ENCODE data around the gene GLOD5.
"Not testable (repeated sequence)": the region's sequence is repeated elsewhere in the genome, so short reads cannot be mapped to it uniquely, and the experiment has no call there.

Gene GLOD5

GRCh38 chrX:48794911-48795515 lies 33.5 kb downstream of the GLOD5 start:
- DNase-seq, result no peak

GRCh38 chrX:48798318-48798717 lies 36.8 kb downstream of the GLOD5 start:
- DNase-seq, result no peak

- no peak for DNase-seq
These were observed 39.2 kb downstream of the GLOD5 start for GRCh38 chrX:48800574-48801279.

GRCh38 chrX:48801280-48802088 lies 39.9 kb downstream of the GLOD5 start, which contains the start of gene HDAC6:
Gene HDAC6, plus strand, starts transcription at chrX:48802067. Its CDS starts 626 bp downstream, at chrX:48802693.
- DNase-seq, result peak; percentile 97

- DNase-seq, result no peak
These were observed 40.8 kb downstream of the GLOD5 start for GRCh38 chrX:48802089-48802904.

GRCh38 chrX:48802905-48803200 lies 41.3 kb downstream of the GLOD5 start:
- DNase-seq, result no peak

- no peak for DNase-seq
These were observed 44.5 kb downstream of the GLOD5 start for GRCh38 chrX:48806081-48806480.

DNA sequence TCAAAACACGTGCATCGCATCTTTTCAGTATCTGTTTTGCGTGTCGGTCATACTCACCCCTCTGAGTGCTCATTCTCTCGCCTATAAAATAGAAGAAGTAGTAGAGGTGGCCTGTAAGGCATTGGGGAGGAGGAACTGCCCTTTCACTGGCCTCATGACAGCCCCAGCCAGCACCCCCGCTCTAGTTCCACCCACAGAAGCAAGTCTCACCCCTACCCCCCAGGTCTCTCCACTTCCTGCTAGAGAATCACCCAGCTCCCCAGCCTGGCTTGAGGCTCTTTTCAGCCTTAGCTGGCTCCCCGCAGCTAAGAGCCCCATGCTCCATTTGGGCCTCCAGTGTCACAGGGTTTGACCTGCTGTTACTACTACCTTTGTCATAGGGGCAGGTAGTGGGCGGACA lies 52.1 kb downstream of the GLOD5 start:
- no peak for DNase-seq

DNA sequence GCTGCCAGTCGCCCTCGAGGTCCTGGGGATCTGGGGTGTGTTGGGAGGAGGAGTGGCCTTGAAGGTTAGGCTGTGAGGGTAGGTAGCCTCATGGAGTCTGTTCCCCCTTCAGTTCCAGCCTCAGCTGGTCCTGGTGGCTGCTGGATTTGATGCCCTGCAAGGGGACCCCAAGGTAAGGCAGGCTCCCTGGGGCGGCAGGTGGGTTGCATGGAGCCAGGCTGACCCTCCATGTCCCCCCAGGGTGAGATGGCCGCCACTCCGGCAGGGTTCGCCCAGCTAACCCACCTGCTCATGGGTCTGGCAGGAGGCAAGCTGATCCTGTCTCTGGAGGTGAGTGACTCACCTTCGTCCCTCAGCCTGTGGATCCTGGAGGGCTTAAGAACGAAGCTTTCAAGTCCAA lies 53.2 kb downstream of the GLOD5 start:
- DNase-seq, result no peak

DNA sequence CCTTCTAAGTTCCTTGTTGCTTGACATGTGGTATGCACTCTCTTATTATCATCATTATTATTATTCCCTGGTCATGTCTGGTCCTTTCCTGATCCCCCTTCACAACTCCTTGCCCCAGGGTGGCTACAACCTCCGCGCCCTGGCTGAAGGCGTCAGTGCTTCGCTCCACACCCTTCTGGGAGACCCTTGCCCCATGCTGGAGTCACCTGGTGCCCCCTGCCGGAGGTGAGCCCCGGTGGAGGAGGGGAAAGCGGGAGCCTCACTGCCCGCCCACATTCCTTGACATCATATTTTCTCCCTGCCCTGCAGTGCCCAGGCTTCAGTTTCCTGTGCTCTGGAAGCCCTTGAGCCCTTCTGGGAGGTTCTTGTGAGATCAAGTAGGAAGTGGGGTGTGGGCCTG lies 53.7 kb downstream of the GLOD5 start:
- no peak for DNase-seq

- DNase-seq, result no peak
These were observed 54.7 kb downstream of the GLOD5 start for GRCh38 chrX:48816014-48816810.

DNA sequence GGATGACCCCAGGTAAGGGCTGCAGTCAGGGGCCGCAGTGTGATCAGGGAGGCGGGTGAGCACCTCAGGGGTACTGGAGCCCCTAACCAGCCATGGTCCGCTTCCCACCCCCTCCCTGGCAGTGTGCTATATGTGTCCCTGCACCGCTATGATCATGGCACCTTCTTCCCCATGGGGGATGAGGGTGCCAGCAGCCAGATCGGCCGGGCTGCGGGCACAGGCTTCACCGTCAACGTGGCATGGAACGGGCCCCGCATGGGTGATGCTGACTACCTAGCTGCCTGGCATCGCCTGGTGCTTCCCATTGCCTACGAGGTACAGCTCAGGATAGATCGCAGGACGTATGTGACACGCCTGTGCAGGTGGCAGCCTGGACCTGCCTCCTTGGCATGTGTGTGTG lies 56.6 kb downstream of the GLOD5 start:
- DNase-seq, result no peak

GRCh38 chrX:48818866-48819265 lies 57.3 kb downstream of the GLOD5 start:
- no peak for DNase-seq

DNA sequence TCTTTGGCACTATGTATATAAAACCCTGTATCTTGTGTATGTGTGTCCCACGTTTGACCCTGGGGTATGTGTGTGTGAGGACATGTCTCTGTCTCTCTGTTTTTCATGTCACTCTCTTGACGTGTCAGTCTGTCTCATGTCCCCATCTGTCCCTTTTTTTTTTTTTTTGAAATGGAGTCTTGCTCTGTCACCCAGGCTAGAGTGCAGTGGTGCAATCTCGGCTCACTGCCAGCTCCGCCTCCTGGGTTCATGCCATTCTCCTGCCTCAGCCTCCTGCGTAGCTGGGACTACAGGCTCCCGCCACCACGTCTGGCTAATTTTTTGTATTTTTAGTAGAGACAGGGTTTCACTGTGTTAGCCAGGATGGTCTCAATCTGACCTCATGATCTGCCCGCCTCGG lies 57.8 kb downstream of the GLOD5 start:
- not testable (repeated sequence) for DNase-seq

GRCh38 chrX:48823053-48823452 lies 61.5 kb downstream of the GLOD5 start:
- no peak for DNase-seq
